NCI-H128 (cell line): ENCODE results near the gene SLC5A10.
A peak's percentile ranks its signal among the peaks of the same experiment; 100 is the strongest.

Source experiments
- DNase-seq: peaks from one replicate; lab custom pipeline; 2025; ENCODE audit not compliant: unreplicated experiment; lab: John Stamatoyannopoulos, UW

SLC5A10 gene

DNA sequence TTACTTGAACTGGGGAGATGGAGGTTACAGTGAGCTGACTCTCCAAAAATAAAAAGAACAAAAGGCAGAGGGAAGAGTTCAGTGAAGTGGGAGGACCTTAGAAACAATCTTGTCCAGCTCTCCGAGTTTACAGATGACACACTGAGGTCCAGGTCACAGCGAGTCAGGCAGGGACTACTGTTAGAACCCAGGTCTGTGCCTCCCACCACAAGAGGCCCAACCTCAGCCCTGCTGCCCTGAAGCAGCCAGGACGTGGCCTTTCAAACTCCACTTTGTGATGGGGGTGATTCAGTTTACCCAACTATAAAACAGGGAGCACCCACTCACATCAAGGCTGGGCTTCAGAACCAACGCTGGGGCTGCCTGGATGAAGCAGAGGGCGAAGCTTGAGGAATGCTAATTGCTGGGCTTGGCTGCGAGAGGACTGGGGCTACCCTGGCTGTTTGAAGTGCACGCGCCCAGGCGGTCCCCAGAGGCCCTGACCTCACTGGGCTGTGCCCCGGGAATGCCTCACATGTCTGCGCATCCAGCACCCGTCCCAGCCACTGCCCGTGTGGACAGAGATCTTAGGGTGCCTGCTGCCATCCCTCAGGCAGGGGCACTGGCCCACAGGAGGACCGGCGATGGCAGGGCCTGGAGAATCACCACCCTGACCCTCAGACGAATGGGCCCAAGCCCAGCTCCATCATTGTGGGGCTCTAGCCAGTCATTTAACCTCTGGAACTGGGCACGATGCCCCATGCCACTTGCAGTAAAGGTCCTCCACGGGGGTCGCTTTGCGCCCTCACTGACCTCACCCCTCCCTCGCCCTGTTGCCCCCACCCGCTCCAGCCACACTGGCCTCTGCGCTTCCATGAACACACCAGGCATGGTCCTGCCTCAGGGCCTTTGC is 11.4 kb downstream of the SLC5A10 start:
- no peak for DNase-seq

DNA sequence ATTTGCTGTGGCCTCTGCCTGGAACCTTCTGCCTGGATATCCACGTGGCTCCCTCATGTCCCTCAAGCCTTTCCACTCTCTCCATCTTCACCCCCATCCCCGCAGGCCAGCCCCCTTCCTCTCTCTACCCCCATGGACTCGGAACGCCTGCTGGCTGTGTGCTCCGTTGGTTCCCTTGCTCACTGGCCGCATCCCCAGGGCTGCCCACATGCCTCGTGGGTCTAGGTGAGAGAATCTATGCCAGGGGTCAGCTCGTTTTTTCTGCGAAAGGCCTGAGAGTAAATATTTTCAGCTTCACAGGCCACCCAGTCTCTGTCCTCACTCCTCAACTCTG is 12.0 kb downstream of the SLC5A10 start:
- DNase-seq = no peak

GRCh38 chr17:18964550-18964949 is 12.6 kb downstream of the SLC5A10 start:
- no peak for DNase-seq

GRCh38 chr17:18965530-18966236 is 13.7 kb downstream of the SLC5A10 start:
- DNase-seq = no peak

DNA sequence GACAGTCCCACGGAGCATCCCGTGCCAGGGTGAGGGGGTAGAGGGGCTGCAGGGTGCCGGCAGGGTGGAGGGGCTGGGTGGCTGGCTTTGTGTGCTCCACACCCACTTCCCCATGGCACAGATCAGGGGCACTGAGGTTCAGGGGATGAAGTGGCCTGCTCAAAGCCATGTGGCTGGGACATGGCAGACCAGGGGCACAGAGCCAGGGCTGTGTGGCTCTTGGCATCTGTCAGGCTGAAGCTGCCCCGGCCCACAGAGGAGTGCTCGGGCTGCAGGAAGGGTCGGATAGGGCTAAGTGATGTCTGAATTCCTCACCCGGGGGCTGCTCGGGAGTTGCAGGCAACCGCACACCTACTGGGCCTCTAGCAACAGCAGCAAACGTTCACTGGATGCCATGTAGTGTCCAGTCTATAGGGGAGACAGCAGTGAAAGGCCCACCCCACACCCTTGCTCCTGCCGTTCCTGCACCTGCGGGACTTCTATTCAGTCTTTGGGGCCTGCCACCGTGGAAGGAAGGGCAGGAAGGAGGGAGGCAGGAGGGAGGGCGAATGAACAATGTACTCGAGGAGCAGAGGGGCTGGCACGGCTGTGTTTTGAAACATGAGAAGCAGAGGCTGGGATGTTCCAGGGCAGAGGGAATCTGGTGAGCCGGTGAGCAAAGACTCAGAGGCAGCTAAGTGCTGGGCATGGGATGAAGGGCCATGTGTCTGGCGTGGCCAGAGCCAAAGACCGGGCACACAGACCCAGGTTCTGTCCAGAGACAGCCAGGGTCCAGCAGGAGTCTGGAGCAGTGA is 15.1 kb downstream of the SLC5A10 start:
- DNase-seq = peak; percentile 44

GRCh38 chr17:18967916-18968315 is 16.0 kb downstream of the SLC5A10 start:
- DNase-seq = peak; percentile 1

GRCh38 chr17:18968345-18968744 is 16.4 kb downstream of the SLC5A10 start:
- DNase-seq = no peak

DNA sequence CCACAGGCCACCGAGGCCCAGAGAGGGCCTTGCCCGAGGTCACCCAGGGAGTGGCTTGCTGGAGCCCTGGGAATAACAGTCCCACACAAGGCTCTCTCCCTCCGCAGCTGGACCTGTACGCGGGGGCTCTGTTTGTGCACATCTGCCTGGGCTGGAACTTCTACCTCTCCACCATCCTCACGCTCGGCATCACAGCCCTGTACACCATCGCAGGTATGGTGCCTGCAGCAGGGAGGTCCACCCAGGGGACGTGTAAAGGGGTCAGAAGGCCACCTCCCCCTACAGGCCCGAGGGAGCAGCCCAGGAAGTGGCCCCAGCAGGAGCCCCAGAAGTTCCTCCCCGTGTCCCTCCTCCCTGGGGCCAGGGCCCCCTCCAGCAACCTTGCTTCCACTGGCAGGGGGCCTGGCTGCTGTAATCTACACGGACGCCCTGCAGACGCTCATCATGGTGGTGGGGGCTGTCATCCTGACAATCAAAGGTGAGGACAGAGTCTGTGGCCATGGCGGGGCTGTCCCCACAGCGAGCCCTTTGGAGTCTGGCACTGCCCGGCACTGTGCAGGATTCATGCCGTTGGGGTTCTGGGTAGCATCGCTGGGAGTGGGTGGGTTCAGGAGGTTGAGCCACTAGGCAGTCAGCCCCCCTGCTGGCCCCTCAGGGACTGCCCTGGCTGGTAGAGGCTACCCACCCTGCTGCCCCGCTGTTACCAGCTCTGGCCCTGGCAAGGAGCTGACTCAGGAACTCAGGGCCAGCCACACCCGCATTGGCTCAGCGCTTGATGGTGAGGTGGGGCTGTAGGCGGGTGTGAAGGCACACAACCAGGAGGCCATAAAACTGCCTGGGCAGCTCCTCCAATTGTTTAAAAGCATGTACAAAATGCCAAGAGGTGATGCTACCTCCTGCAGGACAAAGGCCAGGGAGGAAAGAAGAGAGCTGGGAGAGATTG is 17.3 kb downstream of the SLC5A10 start:
- DNase-seq = no peak

DNA sequence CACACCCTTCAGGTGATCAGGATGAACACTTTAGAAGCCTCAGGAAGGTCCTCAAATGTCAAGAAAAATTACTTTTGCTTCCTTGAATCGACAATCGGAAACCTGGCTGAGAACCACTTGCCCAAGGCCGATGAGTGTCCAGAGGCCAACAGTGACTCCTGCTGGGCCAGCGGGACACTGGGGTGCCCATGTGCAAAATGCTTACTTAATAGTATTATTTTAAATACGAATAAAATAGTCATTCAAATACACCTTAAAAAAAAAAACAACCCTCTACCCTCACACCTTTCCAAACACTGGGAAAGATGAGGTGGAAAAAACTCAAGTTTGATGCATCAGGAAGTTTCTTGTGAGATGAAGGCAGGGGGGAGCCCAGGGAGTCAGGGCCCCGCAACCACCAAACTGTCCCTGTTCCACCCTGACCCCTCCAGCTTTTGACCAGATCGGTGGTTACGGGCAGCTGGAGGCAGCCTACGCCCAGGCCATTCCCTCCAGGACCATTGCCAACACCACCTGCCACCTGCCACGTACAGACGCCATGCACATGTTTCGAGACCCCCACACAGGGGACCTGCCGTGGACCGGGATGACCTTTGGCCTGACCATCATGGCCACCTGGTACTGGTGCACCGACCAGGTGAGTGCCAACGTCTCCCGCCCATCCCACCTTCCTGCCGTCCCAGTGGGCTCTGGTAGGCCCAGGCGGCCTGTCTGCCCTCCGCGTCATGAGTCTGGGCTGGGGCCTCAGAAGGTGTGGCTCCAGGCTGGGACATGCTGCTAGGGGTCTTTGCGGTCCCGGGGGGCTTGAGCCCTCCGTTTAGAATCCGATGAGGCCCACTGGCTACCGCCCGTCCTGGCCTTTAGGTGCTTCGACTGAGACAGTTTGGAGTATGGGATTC is 18.9 kb downstream of the SLC5A10 start:
- no peak for DNase-seq

- no peak for DNase-seq
These were observed 19.8 kb downstream of the SLC5A10 start for GRCh38 chr17:18971801-18972200.

GRCh38 chr17:18974407-18975149 is 22.6 kb downstream of the SLC5A10 start:
- DNase-seq = no peak

DNA sequence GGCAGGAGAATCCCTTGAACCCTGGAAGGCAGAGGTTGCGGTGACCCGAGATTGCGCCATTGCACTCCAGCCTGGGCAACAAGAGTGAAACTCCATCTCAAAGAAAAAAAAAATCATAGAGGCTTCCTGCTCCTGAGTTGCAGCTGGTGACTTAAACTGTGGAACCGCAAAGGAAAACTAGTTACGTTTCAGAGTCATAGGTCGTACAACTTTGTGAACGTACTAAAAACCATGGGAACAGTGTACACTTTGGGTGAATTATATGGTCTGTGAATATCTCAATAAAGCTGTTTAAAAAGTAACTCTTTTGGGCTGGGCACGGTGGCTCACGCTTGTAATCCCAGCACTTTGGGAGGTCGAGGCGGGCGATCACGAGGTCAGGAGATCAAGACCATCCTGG is 23.6 kb downstream of the SLC5A10 start:
- DNase-seq = no peak

DNA sequence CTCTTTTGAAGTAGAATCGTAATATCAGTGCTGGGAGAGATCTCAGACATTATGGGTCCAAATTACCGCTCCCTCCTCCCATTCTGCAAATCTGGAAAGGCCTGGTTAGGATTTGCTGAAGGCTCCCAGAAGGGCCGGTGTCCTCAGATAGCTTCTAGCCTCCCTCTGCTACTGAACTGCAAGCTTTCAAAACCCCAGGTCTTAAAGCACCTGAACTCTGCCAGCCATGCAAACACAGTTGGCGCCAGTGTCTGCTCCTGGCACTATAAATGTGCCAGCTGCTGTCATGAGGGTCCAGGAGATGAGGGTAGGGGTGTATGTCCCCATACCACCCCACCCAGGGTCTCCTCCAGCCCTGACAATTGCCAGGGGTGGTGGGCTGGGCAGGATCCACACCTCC is 24.2 kb downstream of the SLC5A10 start:
- no peak for DNase-seq

DNA sequence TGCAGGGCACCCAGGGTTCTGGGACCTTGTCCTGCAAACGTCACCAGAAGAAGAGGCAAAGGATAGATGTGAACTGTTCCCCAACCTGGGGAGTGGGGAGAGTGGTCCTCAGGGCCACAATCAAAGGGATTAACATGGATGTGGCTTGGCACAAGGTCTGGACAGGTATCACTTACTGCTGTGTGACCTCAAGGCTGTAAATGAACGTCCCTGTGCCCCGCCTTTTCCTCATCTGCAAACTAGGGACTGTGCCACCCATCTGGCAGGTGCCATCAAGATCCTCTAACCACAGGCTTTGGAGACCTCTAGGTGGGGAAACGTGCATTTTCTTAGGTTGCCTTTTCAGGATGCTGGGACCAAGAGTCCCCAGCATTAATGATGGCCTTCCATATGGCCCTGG is 25.1 kb downstream of the SLC5A10 start:
- DNase-seq = no peak

GRCh38 chr17:18977646-18978045 is 25.7 kb downstream of the SLC5A10 start:
- DNase-seq = no peak

GRCh38 chr17:18978050-18978449 is 26.1 kb downstream of the SLC5A10 start:
- no peak for DNase-seq

- no peak for DNase-seq
These were observed 26.7 kb downstream of the SLC5A10 start for GRCh38 chr17:18978655-18979054.

GRCh38 chr17:18980682-18981334 is 28.8 kb downstream of the SLC5A10 start:
- DNase-seq = no peak

- DNase-seq = no peak
These were observed 29.3 kb downstream of the SLC5A10 start for GRCh38 chr17:18981335-18981641.
